ENCODE measurements around the gene AGBL1.

Gene AGBL1

GRCh38 chr15:86329311-86330013 lies 249.8 kb downstream of the AGBL1 start:
- no peak for DNase-seq

GRCh38 chr15:86333819-86334218 lies 254.1 kb downstream of the AGBL1 start:
- no peak for DNase-seq

- no peak for DNase-seq
Measured at GRCh38 chr15:86336051-86336788, 256.5 kb downstream of the AGBL1 start.

GRCh38 chr15:86337071-86337470 lies 257.4 kb downstream of the AGBL1 start:
- no peak for DNase-seq

- no peak for DNase-seq
Measured at GRCh38 chr15:86347245-86347644, 267.6 kb downstream of the AGBL1 start.

- DNase-seq, result no peak
Measured at GRCh38 chr15:86349565-86349964, 269.9 kb downstream of the AGBL1 start.

- DNase-seq, result no peak
Measured at GRCh38 chr15:86353213-86353612, 273.5 kb downstream of the AGBL1 start.

- DNase-seq, result no peak
Measured at GRCh38 chr15:86355361-86355760, 275.7 kb downstream of the AGBL1 start.

GRCh38 chr15:86355801-86356200 lies 276.1 kb downstream of the AGBL1 start:
- DNase-seq, result no peak

GRCh38 chr15:86362555-86362954 lies 282.9 kb downstream of the AGBL1 start:
- DNase-seq, result no peak

- DNase-seq, result no peak
Measured at GRCh38 chr15:86373147-86373546, 293.5 kb downstream of the AGBL1 start.

GRCh38 chr15:86375733-86376280 lies 296.1 kb downstream of the AGBL1 start:
- no peak for DNase-seq

- no peak for DNase-seq
Measured at GRCh38 chr15:86377914-86378313, 298.2 kb downstream of the AGBL1 start.

GRCh38 chr15:86382341-86382740 lies 302.7 kb downstream of the AGBL1 start:
- no peak for DNase-seq

- DNase-seq, result no peak
Measured at GRCh38 chr15:86383611-86384010, 303.9 kb downstream of the AGBL1 start.

GRCh38 chr15:86384186-86384585 lies 304.5 kb downstream of the AGBL1 start:
- DNase-seq, result no peak

- DNase-seq, result peak; percentile 33
Measured at GRCh38 chr15:86392296-86392695, 312.6 kb downstream of the AGBL1 start.

- DNase-seq, result no peak
Measured at GRCh38 chr15:86392874-86393273, 313.2 kb downstream of the AGBL1 start.

GRCh38 chr15:86394866-86395265 lies 315.2 kb downstream of the AGBL1 start:
- no peak for DNase-seq

- DNase-seq, result no peak
Measured at GRCh38 chr15:86399041-86399954, 319.6 kb downstream of the AGBL1 start.

- DNase-seq, result no peak
Measured at GRCh38 chr15:86403221-86403620, 323.6 kb downstream of the AGBL1 start.

- DNase-seq, result no peak
Measured at GRCh38 chr15:86403914-86404583, 324.4 kb downstream of the AGBL1 start.

- DNase-seq, result no peak
Measured at GRCh38 chr15:86408261-86408660, 328.6 kb downstream of the AGBL1 start.
